Thyroid gland (tissue), 4 donors: ENCODE results near the gene NOXA1. TPM values are rescaled to one million over a fixed set of nuclear protein-coding genes. Genes with fewer than 3 reads are reported as not detected.
A peak's percentile ranks its signal among the peaks of the same experiment; 100 is the strongest.

ENCODE experiments used
- DNase-seq, 2 donors: peaks; one replicate each; pipeline ENCODE4 v3.0.0-alpha.2; 2019
- H3K27ac ChIP-seq, 3 donors: fragments of 200-600 bp; sonication (generic); 1 replicate in 2 of 3; 2 replicates in 1 of 3; pipeline ENCODE4 v1.5.1; 2016 to 2019; ENCODE audit warnings: mild to moderate bottlenecking in 1 of 3, moderate library complexity in 1 of 3
- H3K27me3 ChIP-seq: fragments of 200-600 bp; sonication (generic); one replicate; pipeline ENCODE4 v1.5.1; 2019
- H3K36me3 ChIP-seq, 2 donors: fragments of 200-600 bp; sonication (generic); one replicate each; pipeline ENCODE4 v1.5.1; 2016 to 2019
- H3K4me1 ChIP-seq, 2 donors: fragments of 200-600 bp; sonication (generic); one replicate each; pipeline ENCODE4 v1.5.1; 2017 to 2019
- H3K4me3 ChIP-seq, 3 donors: fragments of 200-600 bp; sonication (generic); replicated peaks in 1 of 3; 1 replicate in 2 of 3; 2 replicates in 1 of 3; pipeline ENCODE4 v1.5.1; 2016; ENCODE audit warnings: mild to moderate bottlenecking in 1 of 3
- H3K9me3 ChIP-seq: fragments of 200-600 bp; sonication (generic); one replicate; pipeline ENCODE4 v1.5.1; 2017
- CTCF ChIP-seq, 6 experiments: fragments of 200-600 bp in 3 of 6; fragments of 450-650 bp in 3 of 6; sonication (generic) in 3 of 6; IDR thresholded peaks; one replicate each; pipeline ENCODE4 v1.5.1; 2016 to 2019; ENCODE audit warnings: antibody characterized with exemption in 6 of 6, mild to moderate bottlenecking in 2 of 6, inconsistent platforms in 1 of 6, moderate library complexity in 1 of 6
- POLR2A ChIP-seq, 2 donors: fragments of 450-650 bp; IDR thresholded peaks; one replicate each; pipeline ENCODE4 v1.6.1; 2017; ENCODE audit warnings: antibody characterized with exemption in 2 of 2, mild to moderate bottlenecking in 2 of 2, moderate library complexity in 1 of 2
- WGBS, 2 donors: methylation state at CpG; one replicate each; pipeline ENCODE4 v1.1.5; 2017; 5-methylcytosine and 5-hydroxymethylcytosine counted together
- intact Hi-C: fragments of 100-400 bp; cut with DNase I; formaldehyde crosslinking; loops from one replicate; pipeline ENCODE4 v1.15.1; 2023
- total RNA-seq, 4 donors: library from RNA; depleted of rRNA; stranded (reverse); fragments of >200 nt; gene quantifications; one replicate each; pipeline ENCODE4 v1.2.3, GENCODE V29; 2016

Gene NOXA1
- total RNA-seq, 4 donors from 2014 or later: 5.4 to 16.6 (median 10.0) TPM

- no peak overlapping the region for H3K4me3 ChIP-seq
- H3K9me3 ChIP-seq: no peaks in the 10 kb centered on the region
- H3K27me3 ChIP-seq: no peaks in the 10 kb centered on the region
- 93 to 96% methylated on average over 10 to 17 of the region's 17 CpGs for WGBS, 2 donors
- TF ChIP-seq POLR2A (IDR thresholded peaks at IDR 0.05): no peak
- no peak for TF ChIP-seq CTCF (IDR thresholded peaks at IDR 0.05)
- H3K27ac ChIP-seq: no peak overlapping the region
- no peaks in the 10 kb centered on the region for H3K36me3 ChIP-seq
- peaks cover 7 to 20% of the 10 kb centered on the region in 2 donors for H3K4me1 ChIP-seq
- no peak for DNase-seq
- intact Hi-C loops: no loop called here
Observed at GRCh38 chr9:137452006-137452760, 29.0 kb downstream of the NOXA1 start.

- Histone ChIP-seq H3K9me3 (no peaks in the 10 kb centered on the region), H3K4me1 (peaks cover 9 to 28% of the 10 kb centered on the region in 2 donors), H3K36me3 (no peaks in the 10 kb centered on the region), H3K4me3 (no peak overlapping the region), H3K27ac (no peak overlapping the region), H3K27me3 (no peaks in the 10 kb centered on the region)
- TF ChIP-seq CTCF (IDR thresholded peaks at IDR 0.05) (no peak), POLR2A (IDR thresholded peaks at IDR 0.05) (no peak)
- DNase-seq: no peak
- intact Hi-C loops: no loop called here
- 97% methylated on average over 11 to 18 of the region's 43 CpGs for WGBS, 2 donors
Observed at GRCh38 chr9:137452761-137453642, 29.8 kb downstream of the NOXA1 start.

GRCh38 chr9:137453643-137454081 lies 30.5 kb downstream of the NOXA1 start:
- H3K4me1 ChIP-seq: peaks cover 16 to 34% of the 10 kb centered on the region in 2 donors
- TF ChIP-seq POLR2A (IDR thresholded peaks at IDR 0.05) (no peak), CTCF (IDR thresholded peaks at IDR 0.05) (no peak)
- H3K36me3 ChIP-seq: no peaks in the 10 kb centered on the region
- peak; percentile 61 for DNase-seq
- intact Hi-C loops: no loop called here
- H3K4me3 ChIP-seq: no peak overlapping the region
- WGBS, 2 donors: 3 to 4% methylated on average over 4 to 6 of the region's 25 CpGs
- no peaks in the 10 kb centered on the region for H3K9me3 ChIP-seq
- H3K27me3 ChIP-seq: no peaks in the 10 kb centered on the region
- H3K27ac ChIP-seq: no peak overlapping the region

GRCh38 chr9:137454145-137454596 lies 31.0 kb downstream of the NOXA1 start:
- 4 to 15% methylated on average over 4 to 13 of the region's 24 CpGs for WGBS, 2 donors
- Histone ChIP-seq H3K9me3 (no peaks in the 10 kb centered on the region), H3K36me3 (no peaks in the 10 kb centered on the region), H3K4me1 (peaks cover 16 to 35% of the 10 kb centered on the region in 2 donors), H3K27ac (no peak overlapping the region), H3K27me3 (no peaks in the 10 kb centered on the region), H3K4me3 (peak overlapping the region in 1 of 3 donors; percentile 4)
- DNase-seq: peak; percentile 36 to 56
- intact Hi-C loops: no loop called here
- TF ChIP-seq CTCF (IDR thresholded peaks at IDR 0.05): no peak
- no peak for TF ChIP-seq POLR2A (IDR thresholded peaks at IDR 0.05)
